Measurements from ENCODE around the gene TBL3.

GRCh38 chr16:2007081-2007836, 35.4 kb downstream of the TBL3 start:
- no peak for TF ChIP-seq CTCF (IDR thresholded peaks at IDR 0.05)
- TF ChIP-seq POLR2A (IDR thresholded peaks at IDR 0.05): no peak
